Stimulated activated CD8-positive, alpha-beta memory T cell treated with anti-CD3 and anti-CD28 coated beads, Interleukin-2, amount 100 ng/mL, for 1 hour (primary cell): ENCODE data around the gene SMIM24.
"Not testable (repeated sequence)": the region's sequence is repeated elsewhere in the genome, so short reads cannot be mapped to it uniquely, and the experiment has no call there.

Experiments
- DNase-seq, 2 donors: peaks; one replicate each; pipeline ENCODE4 v3.0.0-alpha.2; 2020; ENCODE audit warnings: low read depth in 2 of 2

SMIM24 gene

DNA sequence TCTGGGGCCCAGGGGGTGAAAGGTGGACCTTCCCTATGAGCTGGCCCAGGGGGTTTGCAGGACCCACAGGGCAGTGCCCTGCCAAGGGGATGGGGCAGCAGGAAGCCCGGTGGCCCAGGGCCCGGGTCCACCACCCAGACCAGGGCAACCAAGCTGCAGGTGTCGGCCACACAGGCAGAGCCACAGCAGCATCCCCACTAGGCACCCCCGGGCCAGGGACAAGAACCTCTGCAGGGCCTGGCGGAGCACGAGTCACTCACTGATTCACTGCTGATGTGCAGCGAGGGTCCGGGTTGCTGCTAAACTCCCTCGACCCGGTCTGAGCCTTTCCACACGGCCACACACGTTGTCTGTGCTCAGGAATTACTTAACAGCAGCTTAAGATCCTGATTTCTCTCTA is 34.6 kb upstream of the SMIM24 start:
- no peak for DNase-seq

DNA sequence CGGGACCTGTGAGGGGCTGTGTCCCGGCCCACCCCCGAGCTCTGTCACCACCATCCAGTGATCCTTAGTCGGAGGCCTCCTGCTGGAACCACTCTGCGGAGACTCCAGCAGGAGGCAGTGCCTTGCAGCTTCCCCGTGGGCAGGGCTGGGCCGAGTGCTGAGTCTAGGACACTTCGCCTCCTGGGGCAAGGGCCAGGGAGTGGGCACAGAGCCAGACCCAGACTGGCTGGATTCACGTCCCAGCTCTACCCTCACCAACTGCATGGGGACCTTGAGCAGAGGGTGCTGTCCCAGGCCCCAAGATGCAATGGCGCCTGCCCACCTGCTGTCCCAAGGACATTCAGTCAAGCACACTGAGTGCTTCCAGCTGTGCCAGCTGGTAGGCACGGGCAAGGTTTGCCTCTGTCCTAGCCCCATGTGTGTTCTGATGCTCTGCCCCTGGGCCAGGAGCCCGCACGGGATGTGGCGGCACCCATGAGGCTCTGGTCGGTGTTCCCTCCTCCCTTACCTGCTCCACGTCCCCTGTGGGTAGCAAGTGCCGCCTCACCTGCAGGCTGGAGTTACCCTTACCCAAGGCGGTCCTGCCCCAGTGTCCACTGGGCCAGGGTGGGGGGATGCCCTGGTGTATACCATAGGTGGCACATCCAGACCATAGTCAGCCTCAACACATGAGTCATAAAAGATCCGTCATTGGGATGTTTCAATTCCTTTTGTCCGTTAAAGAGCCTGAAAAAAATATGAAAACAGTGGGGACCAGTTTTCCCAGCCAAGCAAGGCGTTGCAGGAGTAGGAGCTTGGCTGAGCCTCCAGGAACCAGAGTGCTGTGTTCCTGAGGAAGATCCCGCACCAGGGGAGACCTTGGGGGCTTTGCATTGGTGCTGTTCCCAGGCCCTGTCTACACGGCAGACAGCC is 33.2 kb upstream of the SMIM24 start:
- DNase-seq, result no peak

DNA sequence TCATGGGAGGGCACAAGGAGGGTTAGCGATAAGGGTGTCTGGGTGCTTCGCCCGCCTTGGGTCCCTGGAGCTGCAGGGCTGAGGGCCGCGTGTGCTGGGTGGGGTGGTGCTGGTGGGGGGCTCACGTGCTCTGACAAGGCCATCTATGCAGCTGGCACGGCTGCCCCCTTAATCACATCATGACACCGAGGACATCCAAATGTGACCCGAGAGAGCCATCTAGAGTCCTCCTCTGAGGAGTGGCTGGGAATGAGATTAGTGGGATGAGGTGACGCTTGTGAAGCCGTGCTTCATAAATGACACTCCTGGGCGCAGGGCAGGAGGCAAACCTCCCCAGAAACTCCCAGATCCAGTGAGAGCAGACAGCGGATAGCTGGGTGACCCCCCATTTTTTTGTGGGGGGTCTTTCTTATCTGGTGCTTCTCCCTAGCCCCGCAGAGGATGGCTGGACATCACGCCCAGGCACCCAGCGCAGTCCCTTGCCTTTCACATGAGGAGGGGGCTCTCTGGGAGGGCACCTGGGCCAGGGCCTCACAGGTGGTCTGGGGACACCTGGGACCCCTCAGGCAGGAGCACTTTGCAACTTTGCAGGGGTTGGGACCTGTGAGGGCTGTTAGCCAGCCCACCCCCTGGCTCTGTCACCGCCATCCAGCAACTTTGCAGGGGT is 32.4 kb upstream of the SMIM24 start:
- DNase-seq, result no peak

- DNase-seq, result no peak
Observed at GRCh38 chr19:3511506-3512251, 31.4 kb upstream of the SMIM24 start.

DNA sequence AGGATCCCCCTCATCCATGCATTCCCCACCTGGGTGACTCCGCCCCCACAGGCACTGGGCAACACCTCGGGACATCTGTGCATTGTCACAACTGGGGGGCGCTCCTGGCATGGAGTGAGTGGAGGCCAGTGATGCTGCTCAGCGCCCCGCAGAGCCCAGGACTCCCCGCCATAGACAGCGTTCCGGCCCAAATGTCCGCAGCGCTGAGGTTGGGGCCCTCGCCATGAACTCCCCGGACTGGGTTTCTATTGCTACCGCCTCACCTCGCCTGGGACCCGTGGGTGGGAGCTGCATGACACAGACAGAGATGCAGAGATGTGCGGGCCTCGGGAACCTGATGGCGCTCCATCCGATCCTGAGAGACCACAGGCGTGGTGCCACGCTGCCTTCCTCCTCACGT is 30.4 kb upstream of the SMIM24 start:
- DNase-seq, result no peak

DNA sequence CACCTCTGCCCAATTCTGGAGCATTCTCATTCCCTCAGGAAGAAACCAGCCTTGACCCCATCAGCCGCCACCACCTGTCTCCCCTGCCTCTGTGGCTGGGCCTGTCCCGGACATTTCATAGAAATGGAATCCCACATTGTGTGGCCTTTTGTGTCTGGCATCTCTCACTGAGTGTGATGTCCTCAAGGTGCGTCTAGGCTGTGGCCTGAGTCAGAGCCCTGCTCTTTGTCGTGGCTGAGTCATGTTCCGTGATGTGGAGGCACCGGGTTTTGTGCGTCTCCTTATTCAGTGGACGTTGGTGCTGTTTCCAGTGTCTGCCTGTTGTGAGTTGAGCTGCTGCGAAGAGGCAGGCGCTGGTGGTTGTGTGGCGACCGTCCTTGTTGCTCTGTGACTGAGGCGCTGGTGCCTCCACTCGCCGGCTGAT is 29.3 kb upstream of the SMIM24 start:
- DNase-seq, result no peak

DNA sequence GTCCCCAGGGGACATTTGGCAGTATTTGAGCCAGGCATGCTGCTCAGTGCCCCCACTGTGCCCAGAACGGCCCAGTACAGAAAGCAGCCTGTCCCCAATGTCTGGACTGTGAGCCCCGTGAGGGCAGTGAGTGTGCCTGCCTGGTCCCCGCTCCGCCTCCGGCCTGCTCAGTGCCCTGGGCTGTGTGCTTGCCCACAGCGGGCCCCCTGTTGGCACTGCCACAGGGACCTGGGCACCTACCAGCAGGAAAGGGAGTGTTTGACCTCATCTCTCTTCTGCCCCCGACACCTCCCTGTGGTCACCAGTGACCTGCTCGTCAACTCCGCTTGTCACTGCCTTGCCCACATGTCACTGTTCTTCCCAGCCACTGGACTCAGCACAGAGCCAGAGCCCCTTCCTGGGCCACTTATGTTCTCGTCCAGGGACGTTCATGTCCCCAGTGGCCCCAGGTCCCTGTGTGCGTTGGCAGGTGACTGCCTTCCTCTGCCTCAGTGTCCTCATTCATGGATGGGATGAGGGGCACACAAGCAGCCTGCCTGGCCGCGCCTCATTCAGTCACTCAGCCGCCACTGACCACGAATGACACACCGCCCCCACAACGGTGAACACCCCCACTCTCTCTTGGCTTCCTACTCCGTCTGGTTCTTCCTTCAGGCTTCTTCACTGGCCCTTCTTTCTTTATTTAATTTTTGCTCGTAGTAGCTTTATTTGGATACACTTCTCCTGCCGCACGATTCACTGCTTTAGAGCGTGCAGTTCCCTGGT is 28.6 kb upstream of the SMIM24 start:
- no peak for DNase-seq

DNA sequence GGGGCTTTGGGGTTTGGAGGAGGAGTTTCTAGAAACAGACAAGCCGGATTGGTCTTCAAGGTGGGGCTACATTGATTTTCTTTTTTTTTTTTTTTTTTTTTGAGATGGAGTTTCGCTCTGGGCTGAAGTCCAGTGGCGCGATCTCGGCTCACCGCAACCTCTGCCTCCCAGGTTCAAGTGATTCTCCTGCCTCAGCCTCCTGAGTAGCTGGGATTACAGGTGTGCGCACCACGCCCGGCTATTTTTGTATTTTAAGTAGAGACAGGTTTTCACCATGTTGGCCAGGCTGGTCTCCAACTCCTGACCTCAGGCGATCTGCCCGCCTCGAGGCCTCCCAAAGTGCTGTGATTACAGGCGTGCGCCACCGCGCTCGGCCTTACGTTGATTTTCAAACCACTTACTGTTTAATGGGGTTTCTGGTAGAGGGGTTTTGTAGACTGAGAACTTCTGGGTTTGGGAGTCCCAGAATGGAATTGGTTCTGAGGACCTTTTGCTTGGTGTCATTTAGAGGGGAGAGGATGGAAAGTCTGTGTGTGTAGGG is 27.9 kb upstream of the SMIM24 start:
- not testable (repeated sequence) for DNase-seq

- DNase-seq, result no peak
Observed at GRCh38 chr19:3507371-3508120, 27.2 kb upstream of the SMIM24 start.

DNA sequence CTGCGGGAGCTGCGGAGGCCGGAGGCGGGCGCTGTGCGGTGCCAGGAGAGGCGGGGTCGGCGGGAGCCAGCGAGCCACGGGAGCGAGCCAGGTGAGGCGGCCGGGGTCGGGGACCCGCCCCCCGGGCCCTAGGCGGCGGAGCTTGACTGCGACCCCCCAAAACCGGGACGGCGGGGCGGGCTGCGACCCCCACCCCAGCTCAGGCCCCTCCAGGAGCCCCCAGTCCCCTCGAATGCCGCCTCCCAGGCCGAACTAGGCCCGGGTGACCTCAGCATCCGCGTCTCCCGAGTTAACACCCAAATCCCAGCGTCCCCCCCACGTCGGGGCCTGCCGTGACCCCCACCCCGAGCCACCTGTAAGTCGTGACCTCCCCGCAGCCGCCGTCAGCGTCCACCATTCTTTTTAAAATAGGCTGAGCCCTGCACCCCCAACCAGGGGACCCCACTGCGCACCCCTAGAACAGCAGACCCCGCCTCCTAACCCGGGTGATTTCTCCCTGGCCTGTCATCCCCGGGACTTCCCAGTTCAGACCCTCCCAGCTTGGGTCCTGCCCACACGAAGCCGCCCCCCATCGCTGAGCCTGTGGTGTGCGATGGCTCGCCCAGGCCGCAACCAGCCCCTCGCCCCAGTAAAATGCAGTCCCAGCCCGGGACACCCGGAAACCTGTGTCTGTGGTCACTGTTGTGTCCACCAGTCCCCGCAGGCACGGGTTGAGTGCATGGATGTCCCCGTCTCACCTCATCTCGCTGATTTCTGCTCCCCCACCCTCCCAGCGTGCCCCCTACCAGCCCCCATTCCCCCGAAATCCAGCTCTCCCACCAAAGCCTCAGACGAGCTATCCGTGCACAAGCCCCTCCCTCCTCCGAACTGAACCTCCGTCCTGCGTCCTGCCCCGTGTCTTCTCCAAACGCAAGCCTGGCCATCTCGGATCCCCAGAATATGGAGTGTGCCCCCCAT is 26.3 kb upstream of the SMIM24 start:
- no peak for DNase-seq

GRCh38 chr19:3505598-3506383 is 25.5 kb upstream of the SMIM24 start, which contains the start of gene FZR1:
Gene FZR1, plus strand, starts transcription at chr19:3506311. Its CDS starts 16,679 bp downstream, at chr19:3522990.
- DNase-seq, result peak; percentile 99 to 100

DNA sequence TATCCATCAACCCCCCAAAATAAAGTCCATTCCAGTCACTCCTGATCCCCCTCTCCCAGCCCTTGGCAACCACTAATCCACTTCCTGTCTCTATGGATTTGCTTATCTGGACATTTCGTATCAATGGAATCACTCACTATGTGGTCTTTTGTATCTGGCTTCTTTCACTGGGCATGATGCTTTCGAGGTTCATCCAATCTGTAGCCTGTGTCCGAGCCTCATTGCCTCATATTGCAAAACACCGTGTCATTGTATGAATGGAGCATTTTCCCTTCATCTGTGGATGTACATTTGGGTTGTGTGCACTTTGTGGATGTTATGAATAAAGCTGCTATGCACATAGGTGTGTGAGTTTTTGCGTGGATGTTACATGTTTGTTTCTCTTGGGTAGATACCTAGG is 24.4 kb upstream of the SMIM24 start:
- no peak for DNase-seq

GRCh38 chr19:3503036-3503572 is 22.8 kb upstream of the SMIM24 start:
- no peak for DNase-seq

DNA sequence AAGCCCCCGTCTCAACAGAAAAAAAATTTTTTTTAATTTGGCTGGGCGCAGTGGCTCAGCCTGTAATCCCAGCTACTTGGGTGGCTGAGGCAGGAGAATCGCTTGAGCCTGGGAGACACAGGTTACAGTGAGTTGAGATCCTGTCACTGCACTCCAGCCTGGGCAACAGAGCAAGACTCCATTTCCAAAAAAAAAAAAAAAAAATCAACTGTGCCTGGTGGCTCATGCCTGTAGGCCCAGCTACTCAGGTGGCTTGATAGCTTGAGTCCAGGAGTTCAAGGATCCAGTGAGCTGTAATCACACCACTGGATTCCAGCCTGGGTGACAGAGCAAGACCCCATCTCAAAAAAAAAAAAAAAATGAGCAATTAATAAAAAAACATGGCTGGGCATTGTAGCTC is 21.5 kb upstream of the SMIM24 start:
- DNase-seq, result no peak

- peak; percentile 86 to 93 for DNase-seq
Observed at GRCh38 chr19:3500429-3501101, 20.2 kb upstream of the SMIM24 start, which contains the start of gene DOHH. Gene DOHH, minus strand, starts transcription at chr19:3500674. Its CDS starts 3,860 bp downstream, at chr19:3496814.

GRCh38 chr19:3499738-3500428 is 19.6 kb upstream of the SMIM24 start:
- no peak for DNase-seq
